CMK (cell line): ENCODE data around the gene PGM5.
"Not testable (repeated sequence)": the region's sequence is repeated elsewhere in the genome, so short reads cannot be mapped to it uniquely, and the experiment has no call there.

Experiments used
- DNase-seq: peaks from one replicate; pipeline ENCODE4 v3.0.0-alpha.2; 2010; ENCODE audit warnings: low read depth

Gene PGM5

GRCh38 chr9:68377723-68378122 is 21.3 kb downstream of the PGM5 start:
- DNase-seq, result not testable (repeated sequence)

GRCh38 chr9:68383894-68384293 is 27.5 kb downstream of the PGM5 start:
- not testable (repeated sequence) for DNase-seq

GRCh38 chr9:68389558-68389957 is 33.1 kb downstream of the PGM5 start:
- not testable (repeated sequence) for DNase-seq

GRCh38 chr9:68390737-68391136 is 34.3 kb downstream of the PGM5 start:
- DNase-seq, result not testable (repeated sequence)

- not testable (repeated sequence) for DNase-seq
These were observed 40.1 kb downstream of the PGM5 start for GRCh38 chr9:68396411-68397094.

- DNase-seq, result not testable (repeated sequence)
These were observed 40.6 kb downstream of the PGM5 start for GRCh38 chr9:68397095-68397423.

- DNase-seq, result not testable (repeated sequence)
These were observed 41.4 kb downstream of the PGM5 start for GRCh38 chr9:68397796-68398195.

- DNase-seq, result not testable (repeated sequence)
These were observed 41.9 kb downstream of the PGM5 start for GRCh38 chr9:68398324-68398723.

GRCh38 chr9:68404421-68405185 is 48.2 kb downstream of the PGM5 start:
- DNase-seq, result not testable (repeated sequence)

GRCh38 chr9:68411865-68412264 is 55.5 kb downstream of the PGM5 start:
- DNase-seq, result not testable (repeated sequence)

- not testable (repeated sequence) for DNase-seq
These were observed 56.3 kb downstream of the PGM5 start for GRCh38 chr9:68412754-68413153.

- DNase-seq, result not testable (repeated sequence)
These were observed 58.7 kb downstream of the PGM5 start for GRCh38 chr9:68415065-68415464.

GRCh38 chr9:68416936-68417564 is 60.6 kb downstream of the PGM5 start:
- DNase-seq, result no peak

- DNase-seq, result no peak
These were observed 61.4 kb downstream of the PGM5 start for GRCh38 chr9:68417762-68418161.

GRCh38 chr9:68418259-68418845 is 61.9 kb downstream of the PGM5 start:
- DNase-seq, result no peak

GRCh38 chr9:68419901-68420300 is 63.5 kb downstream of the PGM5 start:
- no peak for DNase-seq

- DNase-seq, result no peak
These were observed 70.3 kb downstream of the PGM5 start for GRCh38 chr9:68426755-68427154.

- no peak for DNase-seq
These were observed 71.0 kb downstream of the PGM5 start for GRCh38 chr9:68427216-68427977.

- no peak for DNase-seq
These were observed 72.1 kb downstream of the PGM5 start for GRCh38 chr9:68428481-68428880.

GRCh38 chr9:68429631-68430030 is 73.2 kb downstream of the PGM5 start:
- no peak for DNase-seq

- DNase-seq, result no peak
These were observed 74.9 kb downstream of the PGM5 start for GRCh38 chr9:68431307-68431706.

- DNase-seq, result no peak
These were observed 77.2 kb downstream of the PGM5 start for GRCh38 chr9:68433531-68434110.
